Astrocyte of the hippocampus (primary cell): ENCODE data around the gene RWDD2A.

Experiments
- DNase-seq: peaks from one replicate; pipeline ENCODE4 v3.0.0; 2011; ENCODE audit warnings: low read depth, low spot score

Gene RWDD2A

DNA sequence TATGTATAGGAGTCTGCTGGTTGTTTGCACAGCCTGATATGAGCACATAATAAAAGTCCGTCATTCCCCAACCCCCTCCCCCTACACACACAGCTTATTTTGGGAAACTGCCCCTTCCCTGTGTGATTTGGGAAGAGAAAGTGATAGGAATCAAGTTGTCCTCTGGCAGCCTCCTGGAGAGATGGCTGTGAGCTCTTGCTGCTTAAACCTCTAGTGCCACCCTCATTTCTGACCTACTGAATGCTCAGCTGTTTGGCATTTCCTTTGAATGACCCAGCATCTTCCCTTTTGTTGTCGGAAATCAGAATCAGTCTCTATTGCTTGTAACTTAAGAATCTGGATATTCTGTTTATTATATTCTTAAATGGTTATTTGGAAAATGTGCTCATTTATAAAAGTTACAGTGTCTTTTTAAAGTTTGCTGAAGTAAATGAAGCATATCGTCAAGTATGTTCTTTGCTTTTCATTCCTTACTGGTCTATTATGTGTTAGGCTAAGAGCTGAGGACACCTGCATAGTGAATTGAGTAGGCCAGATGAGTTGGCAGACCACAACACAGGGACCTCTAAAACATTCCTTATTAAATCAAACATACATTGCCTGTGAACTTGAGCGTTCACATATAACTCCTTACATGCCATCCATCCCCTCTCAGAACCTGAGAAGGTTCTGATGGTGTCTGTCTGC lies 5.5 kb downstream of the RWDD2A start:
- DNase-seq, result peak; percentile 44

DNA sequence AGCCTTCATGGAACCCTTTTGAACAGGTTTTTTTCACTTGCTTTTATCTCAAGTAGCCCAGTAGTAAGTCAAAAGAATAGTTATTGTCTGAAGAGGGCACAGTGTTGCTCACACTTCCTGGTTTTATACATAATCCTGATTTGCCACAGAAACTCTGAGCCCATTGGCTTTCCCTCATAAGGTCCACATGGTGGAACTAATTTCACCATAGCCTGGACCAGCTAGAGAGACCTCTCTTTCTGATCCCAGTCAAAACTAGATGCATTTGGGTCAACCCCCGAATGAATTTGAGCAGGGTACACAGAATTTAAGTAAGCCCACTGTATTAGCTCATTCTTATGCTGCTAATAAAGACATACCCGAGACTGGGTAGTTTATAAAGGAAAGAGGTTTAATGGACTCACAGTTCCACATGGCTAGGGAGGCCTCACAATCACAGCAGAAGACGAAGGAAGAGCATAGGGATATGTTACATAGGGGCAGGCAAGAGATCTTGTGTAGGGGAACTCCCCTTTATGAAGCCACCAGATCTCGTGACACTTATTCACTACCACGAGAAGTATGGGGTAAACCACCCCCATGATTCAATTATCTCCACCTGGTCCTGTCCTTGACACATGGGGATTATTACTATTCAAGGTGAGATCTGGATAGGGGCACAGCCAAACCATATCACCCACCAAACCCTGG lies 6.2 kb downstream of the RWDD2A start:
- DNase-seq, result peak; percentile 8

DNA sequence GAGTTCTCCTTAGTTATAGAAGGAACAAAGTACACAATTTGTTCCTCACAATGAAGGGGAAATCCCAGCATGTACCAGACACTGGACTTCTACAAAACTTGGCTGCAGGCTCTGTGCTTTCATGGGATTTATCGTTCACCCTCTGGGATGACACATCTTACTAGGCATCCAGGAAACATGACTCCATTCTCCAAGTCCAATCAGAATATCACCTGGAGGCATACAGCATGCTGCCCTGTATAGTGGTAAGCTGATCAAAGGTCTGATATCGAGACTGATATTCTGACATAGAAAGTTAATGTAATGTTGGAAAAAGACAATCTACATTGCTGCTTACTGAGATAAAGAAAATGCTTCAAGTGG lies 6.7 kb downstream of the RWDD2A start:
- DNase-seq, result peak; percentile 70

DNA sequence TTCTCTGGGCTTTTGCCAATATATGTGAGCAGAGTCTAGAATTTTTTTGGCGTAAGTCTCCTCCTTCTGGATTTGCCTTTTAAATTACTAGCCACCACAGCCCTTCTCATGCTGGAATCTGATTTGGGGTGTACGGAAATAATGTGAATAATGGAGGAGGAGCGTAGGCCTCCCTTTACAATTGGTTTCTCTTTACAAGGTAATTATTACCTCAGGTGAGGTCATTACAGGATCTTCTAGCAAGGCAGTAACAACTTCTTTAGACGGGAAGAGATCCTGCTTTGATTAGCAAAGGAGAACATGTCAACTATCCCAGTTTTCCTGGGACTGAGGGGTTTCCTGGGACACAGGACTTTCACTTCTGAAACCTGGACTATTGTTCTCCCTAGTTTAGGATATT lies 8.9 kb downstream of the RWDD2A start:
- no peak for DNase-seq

DNA sequence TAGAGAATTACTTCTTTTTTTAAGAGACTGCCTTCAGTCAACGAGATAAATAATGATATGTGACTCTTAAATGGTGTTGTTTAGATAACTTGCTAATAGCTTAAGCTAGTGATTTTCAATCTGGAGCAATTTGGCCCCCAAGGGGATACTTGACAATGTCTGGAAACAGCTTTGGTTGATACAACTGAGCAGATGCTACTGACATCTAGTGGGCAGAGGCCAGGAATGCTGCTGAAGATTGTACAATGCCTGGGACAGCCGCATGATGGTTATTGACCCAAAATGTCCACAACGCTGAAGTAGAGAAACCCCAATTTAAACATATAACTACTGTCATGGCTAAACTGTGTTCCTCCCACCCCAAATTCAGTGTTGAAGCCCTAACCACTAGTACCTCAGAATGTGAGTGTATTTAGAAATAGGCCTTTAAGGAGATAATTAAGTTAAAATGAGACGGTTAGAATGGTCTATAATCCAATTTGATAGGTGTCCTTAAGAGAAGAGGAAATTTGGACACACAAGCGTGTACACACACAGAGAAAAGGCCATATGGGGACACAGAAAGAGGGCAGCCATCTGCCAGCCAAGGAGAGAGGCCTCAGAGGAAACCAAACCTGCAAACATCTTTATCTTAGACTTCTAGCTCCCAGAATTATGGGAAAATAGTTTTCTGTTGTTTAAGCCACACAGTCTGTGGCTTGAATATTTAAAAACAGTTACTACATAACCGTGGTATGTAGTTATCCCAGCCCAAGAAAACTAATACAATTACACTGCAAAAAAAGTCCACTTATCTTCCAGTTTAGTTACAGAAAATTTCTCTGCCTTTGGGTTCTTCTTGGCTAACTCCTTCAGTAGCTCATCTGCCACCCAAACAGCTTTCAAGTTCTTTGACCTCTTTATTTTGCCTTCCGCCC lies 22.2 kb downstream of the RWDD2A start:
- DNase-seq, result peak; percentile 85

DNA sequence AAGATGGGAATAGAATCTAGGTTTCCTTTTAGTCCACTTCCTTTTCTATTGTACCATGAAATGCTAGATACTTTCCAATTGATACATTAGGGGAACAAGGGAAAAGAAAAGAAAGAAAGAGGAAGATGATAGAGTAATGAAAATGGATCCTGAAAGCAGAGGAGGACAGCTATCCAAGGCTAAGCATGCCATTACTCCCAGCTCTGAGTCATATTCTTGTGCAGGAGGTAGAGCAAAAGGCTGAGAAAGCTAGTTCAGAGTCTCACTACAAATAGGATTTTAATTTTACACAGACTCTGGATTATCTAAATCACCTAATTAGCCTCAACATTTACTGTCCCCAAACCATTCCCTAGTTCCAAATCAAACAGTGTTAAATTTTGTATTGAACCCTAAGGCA lies 23.6 kb downstream of the RWDD2A start:
- DNase-seq, result no peak

DNA sequence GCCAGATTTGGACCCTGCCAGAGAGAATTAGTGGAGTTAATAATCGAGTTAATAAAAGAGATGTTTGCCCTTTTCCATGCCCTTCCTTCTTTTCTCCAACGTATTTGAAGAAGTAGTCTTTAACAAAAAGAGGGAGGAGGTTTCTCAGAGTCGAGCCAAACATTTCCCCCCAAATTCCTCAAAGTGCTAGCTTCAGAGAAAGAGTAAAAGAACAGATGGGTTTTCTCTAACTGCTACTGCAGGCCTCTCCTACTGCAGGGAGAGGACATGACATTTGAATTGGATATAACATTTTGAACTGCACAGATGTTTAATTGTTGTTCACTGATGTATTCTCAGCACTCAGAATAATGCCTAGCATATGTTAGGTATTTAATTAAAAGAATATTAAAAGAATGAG lies 25.5 kb downstream of the RWDD2A start:
- no peak for DNase-seq

DNA sequence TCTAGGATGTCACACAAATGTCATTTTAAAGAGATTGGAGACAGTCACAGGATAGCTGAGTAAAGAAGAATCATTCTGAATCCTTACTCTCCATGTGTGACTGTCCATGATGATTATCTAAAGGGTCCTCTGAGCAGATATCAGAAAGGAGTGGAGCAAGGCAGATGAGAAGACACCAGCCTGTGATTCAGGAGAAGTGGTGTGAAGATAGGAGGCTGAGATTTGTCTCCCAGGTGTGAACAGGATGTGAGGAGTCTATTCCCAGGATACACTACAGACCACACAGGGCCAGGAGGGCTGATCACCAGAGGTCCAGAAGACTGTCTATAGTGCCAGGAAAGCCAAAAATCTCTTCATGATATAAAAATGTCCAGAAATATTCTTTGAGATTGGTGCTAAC lies 27.0 kb downstream of the RWDD2A start:
- no peak for DNase-seq

DNA sequence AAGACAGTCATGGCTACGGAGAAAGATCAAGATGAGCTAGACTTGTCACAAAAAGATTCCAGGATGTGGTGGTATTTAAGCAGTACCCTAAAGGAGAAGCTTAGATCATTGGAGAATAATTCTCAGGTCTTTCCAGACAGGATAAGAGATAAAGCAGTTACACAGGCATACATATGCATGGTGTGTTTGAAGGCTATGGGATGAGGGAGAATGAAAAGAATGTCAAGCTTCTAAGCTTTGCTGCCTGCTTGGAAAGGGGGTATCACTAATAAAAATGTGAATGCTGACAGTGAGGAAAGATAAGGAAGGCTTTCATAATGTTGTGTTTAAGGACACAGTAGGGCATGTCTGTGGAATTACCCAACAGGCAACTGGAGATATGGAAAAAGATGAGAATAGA lies 28.1 kb downstream of the RWDD2A start:
- peak; percentile 39 for DNase-seq

DNA sequence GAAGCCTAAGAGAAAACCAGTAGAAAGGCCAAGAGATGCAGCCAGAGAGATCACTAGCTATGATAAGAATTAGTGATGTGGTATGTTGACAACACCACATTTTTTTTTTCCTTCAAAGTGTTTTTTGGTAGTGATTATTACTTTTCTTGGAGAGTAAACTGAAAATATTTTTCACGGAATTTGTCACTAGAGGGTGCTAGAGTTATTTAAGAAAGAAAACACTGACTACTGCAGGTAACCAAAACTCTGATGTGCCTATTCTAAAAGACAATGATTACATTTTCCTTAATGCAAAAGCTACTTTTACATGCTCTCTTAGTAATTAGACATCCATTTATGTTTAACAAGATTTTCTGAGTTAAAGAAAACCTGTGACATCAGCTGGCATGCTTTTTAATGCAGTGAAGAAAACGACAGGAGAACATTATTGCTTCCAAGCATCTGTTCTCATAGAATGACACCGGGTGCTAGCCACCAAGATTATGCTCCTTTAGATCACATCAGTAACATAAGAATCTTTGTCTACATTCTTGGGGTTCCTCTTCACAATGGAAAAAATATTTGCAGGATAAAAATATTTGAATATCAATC lies 28.8 kb downstream of the RWDD2A start:
- DNase-seq, result peak; percentile 52

DNA sequence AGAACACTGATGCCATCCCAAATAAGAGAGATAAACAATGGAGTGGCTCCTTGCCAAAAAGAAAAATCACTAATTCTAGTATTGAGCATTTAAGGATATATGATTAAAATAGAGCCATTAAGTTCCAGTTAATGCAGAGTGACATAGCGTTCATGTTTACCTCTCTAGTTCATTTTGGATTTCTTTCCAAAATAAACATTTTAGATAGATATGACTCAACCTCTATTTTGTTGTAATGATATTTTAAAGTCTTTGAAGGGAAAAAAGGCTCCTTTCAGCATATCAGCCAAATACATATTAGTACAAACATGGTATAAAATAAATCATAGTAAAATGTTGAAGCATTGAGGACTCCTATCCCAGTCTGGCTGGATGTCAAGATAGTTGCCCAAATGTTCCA lies 33.4 kb downstream of the RWDD2A start:
- peak; percentile 17 for DNase-seq

DNA sequence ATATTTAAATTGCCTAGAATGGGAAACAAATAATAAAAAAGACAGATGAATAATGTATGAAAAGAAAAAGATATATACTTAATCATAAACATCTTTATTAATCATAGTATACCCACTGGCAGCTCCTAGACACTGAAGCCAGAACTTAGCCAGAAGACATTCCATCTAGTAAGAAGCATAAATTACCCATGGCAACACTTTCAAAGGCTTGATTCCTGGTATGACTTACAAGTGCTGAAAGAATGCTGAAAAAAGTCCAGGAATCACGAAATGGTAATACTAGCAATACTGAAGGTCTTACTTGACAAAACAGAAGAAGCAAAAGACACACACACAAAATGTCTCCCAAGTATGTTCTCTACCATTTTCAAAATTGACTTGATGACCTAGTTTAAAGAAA lies 38.0 kb downstream of the RWDD2A start:
- peak; percentile 89 for DNase-seq

DNA sequence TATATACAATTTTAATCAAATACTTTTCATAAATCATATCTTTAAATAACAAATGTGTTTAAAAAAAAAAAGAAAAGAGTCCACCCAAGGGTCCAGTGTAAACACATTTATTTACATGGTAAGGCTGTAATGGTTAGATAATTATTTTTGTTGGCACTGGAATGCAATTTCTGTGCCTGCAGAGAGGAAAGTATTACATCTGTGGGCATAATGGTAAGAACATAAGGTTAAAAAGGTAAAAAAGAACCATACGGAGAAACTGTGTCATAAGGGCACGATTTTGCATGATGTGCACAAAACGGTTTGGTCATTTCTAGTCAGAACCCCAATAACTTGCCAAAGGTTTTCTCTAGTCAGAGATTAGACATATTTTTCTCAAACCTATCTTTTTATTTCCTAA lies 54.3 kb downstream of the RWDD2A start:
- DNase-seq, result peak; percentile 39
